Measurements from ENCODE around the gene SLC18B1.

DNA sequence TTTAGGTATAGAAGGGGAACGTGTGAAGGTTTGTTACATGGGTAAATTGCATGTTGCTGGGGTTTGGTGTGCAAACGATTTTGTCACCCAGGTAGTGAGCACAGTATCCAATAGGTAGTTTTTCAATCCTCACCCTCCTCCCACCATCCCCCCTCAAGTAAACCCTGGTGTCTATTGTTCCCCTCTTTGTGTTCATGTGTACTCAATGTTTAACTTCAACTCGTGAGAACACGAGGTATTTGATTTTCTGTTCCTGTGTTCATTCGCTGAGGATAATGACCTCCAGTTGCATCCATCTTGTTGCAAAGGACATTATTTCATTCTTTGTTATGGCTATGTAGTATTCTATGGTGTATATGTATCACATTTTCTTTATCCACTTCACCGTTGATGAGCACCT, 73.0 kb downstream of the SLC18B1 start:
- TF ChIP-seq, protein P1, sequence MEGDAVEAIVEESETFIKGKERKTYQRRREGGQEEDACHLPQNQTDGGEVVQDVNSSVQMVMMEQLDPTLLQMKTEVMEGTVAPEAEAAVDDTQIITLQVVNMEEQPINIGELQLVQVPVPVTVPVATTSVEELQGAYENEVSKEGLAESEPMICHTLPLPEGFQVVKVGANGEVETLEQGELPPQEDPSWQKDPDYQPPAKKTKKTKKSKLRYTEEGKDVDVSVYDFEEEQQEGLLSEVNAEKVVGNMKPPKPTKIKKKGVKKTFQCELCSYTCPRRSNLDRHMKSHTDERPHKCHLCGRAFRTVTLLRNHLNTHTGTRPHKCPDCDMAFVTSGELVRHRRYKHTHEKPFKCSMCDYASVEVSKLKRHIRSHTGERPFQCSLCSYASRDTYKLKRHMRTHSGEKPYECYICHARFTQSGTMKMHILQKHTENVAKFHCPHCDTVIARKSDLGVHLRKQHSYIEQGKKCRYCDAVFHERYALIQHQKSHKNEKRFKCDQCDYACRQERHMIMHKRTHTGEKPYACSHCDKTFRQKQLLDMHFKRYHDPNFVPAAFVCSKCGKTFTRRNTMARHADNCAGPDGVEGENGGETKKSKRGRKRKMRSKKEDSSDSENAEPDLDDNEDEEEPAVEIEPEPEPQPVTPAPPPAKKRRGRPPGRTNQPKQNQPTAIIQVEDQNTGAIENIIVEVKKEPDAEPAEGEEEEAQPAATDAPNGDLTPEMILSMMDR (IDR thresholded peaks at IDR 0.05) = no peak
- TF ChIP-seq POLR2AphosphoS5 (IDR thresholded peaks at IDR 0.05) = no peak

Data from prostate gland (tissue), 2 donors.